PFSK-1 (cell line): ENCODE results near the gene SPHK2.

Experiments
- FOXP2 ChIP-seq: optimal IDR thresholded peaks from 2 replicates; pipeline ENCODE3; 2011; ENCODE audit warnings: borderline replicate concordance, control low read depth, inconsistent platforms; ENCODE audit not compliant: insufficient read depth; ENCODE audit errors: extremely low read length, extremely low read depth
- POLR2AphosphoS5 ChIP-seq: IDR thresholded peaks from 2 replicates; pipeline ENCODE4 v1.6.1; 2012; ENCODE audit warnings: low read depth, mild to moderate bottlenecking, control low read depth, low read length, moderate library complexity
- REST ChIP-seq, 2 experiments: IDR thresholded peaks; 2 replicates each; pipeline versions ENCODE4 v1.6.1 to v1.8.0; 2011 to 2012; ENCODE audit warnings: low read depth in 2 of 2, low read length in 2 of 2, control low read depth in 1 of 2, inconsistent platforms in 1 of 2, mild to moderate bottlenecking in 1 of 2, moderate library complexity in 1 of 2; ENCODE audit not compliant: insufficient read depth in 1 of 2
- SIN3A ChIP-seq: IDR thresholded peaks from 2 replicates; pipeline ENCODE4 v1.6.1; 2012; ENCODE audit warnings: mild to moderate bottlenecking, low read length, moderate library complexity, borderline replicate concordance; ENCODE audit not compliant: insufficient read depth
- TAF1 ChIP-seq: IDR thresholded peaks from 2 replicates; pipeline ENCODE4 v1.6.1; 2012; ENCODE audit warnings: low read length, control low read depth, borderline replicate concordance; ENCODE audit not compliant: insufficient read depth

Gene SPHK2

GRCh38 chr19:48595171-48595570 is 24.1 kb upstream of the SPHK2 start:
- TF ChIP-seq REST (IDR thresholded peaks at IDR 0.05; ENCODE audit: insufficient read depth in 1 of 2, low read depth in 2 of 2, low read length in 2 of 2) (no peak), POLR2AphosphoS5 (no peak), FOXP2 (no peak)

GRCh38 chr19:48595833-48596232 is 23.5 kb upstream of the SPHK2 start:
- no peak for TF ChIP-seq FOXP2
- no peak for TF ChIP-seq SIN3A
- no peak for TF ChIP-seq REST (IDR thresholded peaks at IDR 0.05; ENCODE audit: insufficient read depth in 1 of 2, low read depth in 2 of 2, low read length in 2 of 2)
- TF ChIP-seq POLR2AphosphoS5, result no peak
- no peak for TF ChIP-seq TAF1

GRCh38 chr19:48596237-48596636 is 23.1 kb upstream of the SPHK2 start:
- TF ChIP-seq SIN3A (no peak), REST (IDR thresholded peaks at IDR 0.05; ENCODE audit: insufficient read depth in 1 of 2, low read depth in 2 of 2, low read length in 2 of 2) (no peak), FOXP2 (no peak), POLR2AphosphoS5 (no peak), TAF1 (no peak)

GRCh38 chr19:48596679-48597465 is 22.4 kb upstream of the SPHK2 start:
- no peak for TF ChIP-seq SIN3A
- no peak for TF ChIP-seq POLR2AphosphoS5

- TF ChIP-seq REST (IDR thresholded peaks at IDR 0.05; ENCODE audit: insufficient read depth in 1 of 2, low read depth in 2 of 2, low read length in 2 of 2) (no peak), POLR2AphosphoS5 (no peak), SIN3A (no peak)
Measured at GRCh38 chr19:48598996-48599700, 20.2 kb upstream of the SPHK2 start.
